ENCODE results near the gene RAB37. TPM values are rescaled to one million over a fixed set of nuclear protein-coding genes. Genes with fewer than 3 reads are reported as not detected.

The RAB37 gene
- total RNA-seq, 4 donors from 2014 or later, result 0.48 to 3.0 (median 1.4) TPM

GRCh38 chr17:74740173-74740572 lies 3.1 kb downstream of the RAB37 start:
- no peak for DNase-seq (ENCODE audit: low spot score)
- no peak for ATAC-seq (ENCODE audit: low FRiP score)
- TF ChIP-seq, protein P1, sequence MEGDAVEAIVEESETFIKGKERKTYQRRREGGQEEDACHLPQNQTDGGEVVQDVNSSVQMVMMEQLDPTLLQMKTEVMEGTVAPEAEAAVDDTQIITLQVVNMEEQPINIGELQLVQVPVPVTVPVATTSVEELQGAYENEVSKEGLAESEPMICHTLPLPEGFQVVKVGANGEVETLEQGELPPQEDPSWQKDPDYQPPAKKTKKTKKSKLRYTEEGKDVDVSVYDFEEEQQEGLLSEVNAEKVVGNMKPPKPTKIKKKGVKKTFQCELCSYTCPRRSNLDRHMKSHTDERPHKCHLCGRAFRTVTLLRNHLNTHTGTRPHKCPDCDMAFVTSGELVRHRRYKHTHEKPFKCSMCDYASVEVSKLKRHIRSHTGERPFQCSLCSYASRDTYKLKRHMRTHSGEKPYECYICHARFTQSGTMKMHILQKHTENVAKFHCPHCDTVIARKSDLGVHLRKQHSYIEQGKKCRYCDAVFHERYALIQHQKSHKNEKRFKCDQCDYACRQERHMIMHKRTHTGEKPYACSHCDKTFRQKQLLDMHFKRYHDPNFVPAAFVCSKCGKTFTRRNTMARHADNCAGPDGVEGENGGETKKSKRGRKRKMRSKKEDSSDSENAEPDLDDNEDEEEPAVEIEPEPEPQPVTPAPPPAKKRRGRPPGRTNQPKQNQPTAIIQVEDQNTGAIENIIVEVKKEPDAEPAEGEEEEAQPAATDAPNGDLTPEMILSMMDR (IDR thresholded peaks at IDR 0.05), result no peak

DNA sequence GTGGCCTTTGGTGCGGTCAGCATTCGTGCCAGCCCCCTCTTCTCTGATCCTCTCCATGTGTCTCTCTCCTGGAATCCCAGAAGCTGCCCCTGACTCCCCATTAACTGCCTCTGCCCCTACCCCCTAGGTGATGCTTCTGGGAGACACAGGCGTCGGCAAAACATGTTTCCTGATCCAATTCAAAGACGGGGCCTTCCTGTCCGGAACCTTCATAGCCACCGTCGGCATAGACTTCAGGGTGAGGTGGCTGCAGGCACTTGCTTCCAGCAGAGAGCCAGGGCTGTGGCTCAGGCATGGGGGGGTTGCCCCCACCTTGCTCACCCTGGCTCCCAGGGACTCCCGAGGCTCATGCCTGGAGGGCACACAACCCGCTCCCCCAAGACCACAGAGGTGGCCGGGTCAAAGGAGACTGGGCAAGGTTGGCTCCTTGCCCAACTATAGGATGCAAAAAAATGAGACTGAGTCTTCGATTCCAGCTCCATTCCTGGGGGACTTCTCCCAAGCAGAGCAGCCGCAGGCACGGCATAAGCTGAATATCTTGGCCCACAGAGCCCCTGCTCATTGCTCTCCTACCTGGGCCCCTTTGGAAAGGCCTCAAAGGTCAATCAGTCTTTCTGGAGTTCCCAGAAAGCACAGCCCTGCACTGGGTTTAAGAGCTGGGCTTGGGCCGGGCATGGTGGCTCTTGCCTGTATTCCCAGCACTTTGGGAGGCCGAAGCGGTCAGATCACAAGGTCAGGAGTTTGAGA lies 3.8 kb downstream of the RAB37 start:
- TF ChIP-seq, protein P1 (IDR thresholded peaks at IDR 0.05), result no peak
- no peak for DNase-seq (ENCODE audit: low spot score)
- ATAC-seq (ENCODE audit: low FRiP score), result no peak

DNA sequence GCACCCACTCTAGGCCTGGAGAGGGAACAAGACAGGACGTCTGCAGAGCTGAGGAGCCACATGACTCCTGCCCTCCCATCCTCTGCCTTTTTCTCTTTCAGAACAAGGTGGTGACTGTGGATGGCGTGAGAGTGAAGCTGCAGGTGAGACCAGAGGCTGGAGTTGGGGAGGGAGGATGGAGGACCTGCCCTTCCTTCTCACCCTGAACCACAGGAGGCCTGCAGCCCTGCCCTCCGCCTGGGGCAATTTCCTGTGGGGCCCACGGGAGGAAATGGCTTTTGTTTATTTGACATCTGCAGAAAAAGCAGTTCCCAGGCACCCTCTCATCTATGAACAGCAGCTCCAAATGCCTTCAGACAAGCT lies 5.1 kb downstream of the RAB37 start:
- TF ChIP-seq, protein P1 (IDR thresholded peaks at IDR 0.05), result no peak
- ATAC-seq (ENCODE audit: low FRiP score) (no peak), DNase-seq (ENCODE audit: low spot score) (no peak)

DNA sequence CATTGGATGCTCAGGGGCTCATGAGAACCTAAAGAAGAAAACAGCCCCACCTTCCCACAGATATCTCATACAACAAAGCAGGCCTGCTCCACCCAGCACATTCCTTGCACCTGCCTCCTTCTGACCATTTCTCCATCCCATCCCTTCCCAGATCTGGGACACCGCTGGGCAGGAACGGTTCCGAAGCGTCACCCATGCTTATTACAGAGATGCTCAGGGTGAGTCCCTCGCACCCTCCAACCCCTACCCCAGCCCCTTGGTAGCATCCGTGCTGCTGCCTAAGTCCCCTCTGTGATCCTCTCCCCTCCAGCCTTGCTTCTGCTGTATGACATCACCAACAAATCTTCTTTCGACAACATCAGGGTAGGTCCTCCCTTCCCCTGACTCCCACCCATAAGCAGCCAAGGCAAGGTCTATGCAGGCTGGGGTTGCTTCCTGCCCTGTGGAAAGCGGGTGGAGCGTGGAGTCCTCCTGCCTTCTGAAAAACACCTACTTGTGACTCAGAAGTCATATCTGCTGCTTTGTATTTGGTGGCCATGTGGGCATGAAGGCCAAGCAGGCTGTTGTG lies 6.0 kb downstream of the RAB37 start:
- DNase-seq (ENCODE audit: low spot score) (no peak), ATAC-seq (ENCODE audit: low FRiP score) (no peak)
- TF ChIP-seq, protein P1 (IDR thresholded peaks at IDR 0.05), result no peak

DNA sequence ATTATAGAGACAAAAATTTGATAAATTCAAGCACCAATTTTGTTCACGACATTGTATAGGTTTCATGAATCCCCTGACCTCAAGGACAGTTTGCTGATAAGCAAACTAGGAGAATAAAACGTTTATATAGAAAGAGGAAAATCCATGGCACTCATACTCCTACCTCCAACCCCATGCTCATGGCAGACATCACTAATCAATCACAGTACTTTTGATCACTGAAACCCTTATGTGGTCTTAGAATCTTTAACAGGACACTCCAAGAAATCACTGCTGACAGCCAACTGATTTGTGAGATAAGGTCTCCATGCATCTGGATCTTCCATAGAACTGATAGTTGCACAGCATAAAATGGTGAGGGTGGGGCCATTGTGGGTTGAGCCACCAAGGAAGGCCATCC lies 6.7 kb downstream of the RAB37 start:
- TF ChIP-seq, protein P1 (IDR thresholded peaks at IDR 0.05), result no peak
- DNase-seq (ENCODE audit: low spot score) (no peak), ATAC-seq (ENCODE audit: low FRiP score) (no peak)

DNA sequence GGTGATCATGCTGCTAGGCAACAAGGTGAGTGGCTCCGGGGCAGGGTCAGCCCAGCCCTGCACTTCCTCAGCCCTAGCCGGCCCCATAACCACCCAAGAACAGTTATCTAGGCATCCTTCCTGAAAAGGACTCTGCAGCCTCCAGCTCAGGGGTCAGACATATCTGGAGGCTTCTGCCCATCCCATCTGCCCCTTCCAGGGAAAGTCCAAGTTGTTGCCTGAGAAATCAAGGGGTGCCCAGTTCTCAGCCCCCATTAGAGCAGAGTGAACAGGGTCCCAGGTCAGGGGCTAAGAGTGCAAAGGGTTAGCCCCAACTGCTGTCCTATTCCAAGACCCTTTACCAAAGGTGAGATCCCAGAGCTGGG lies 7.3 kb downstream of the RAB37 start:
- TF ChIP-seq, protein P1 (IDR thresholded peaks at IDR 0.05), result no peak
- ATAC-seq (ENCODE audit: low FRiP score) (no peak), DNase-seq (ENCODE audit: low spot score) (no peak)

Measured in omental fat pad (tissue), 4 donors.